IMR-90 (cell line): ENCODE results near the gene PDXK.

Experiments
- BHLHE40 ChIP-seq: fragments of 150-350 bp; IDR thresholded peaks from 2 replicates; pipeline ENCODE4 v1.6.1; 2016; ENCODE audit warnings: mild to moderate bottlenecking, low read depth, low read length
- CTCF ChIP-seq: conservative IDR thresholded peaks from 2 replicates; pipeline ENCODE4 v1.5.1; 2012; ENCODE audit warnings: mild to moderate bottlenecking, low read depth, low read length, improper control_type of control experiment
- POLR2A ChIP-seq: IDR thresholded peaks from 2 replicates; pipeline ENCODE4 v1.6.1; 2012; ENCODE audit warnings: mild to moderate bottlenecking, low read depth, low read length
- RAD21 ChIP-seq: IDR thresholded peaks from 2 replicates; pipeline ENCODE4 v1.6.1; 2012; ENCODE audit warnings: low read length, improper control_type of control experiment
- RCOR1 ChIP-seq: IDR thresholded peaks from 2 replicates; pipeline ENCODE4 v1.6.1; 2012; ENCODE audit warnings: mild to moderate bottlenecking, low read length, improper control_type of control experiment; ENCODE audit not compliant: insufficient replicate concordance
- RFX5 ChIP-seq: IDR thresholded peaks from 2 replicates; pipeline ENCODE4 v1.8.0; 2012; ENCODE audit warnings: low read depth, mild to moderate bottlenecking, low read length, moderate library complexity
- SMC3 ChIP-seq: fragments of 150-350 bp; IDR thresholded peaks from 2 replicates; pipeline ENCODE4 v1.6.1; 2016; ENCODE audit warnings: low read depth, mild to moderate bottlenecking, antibody characterized with exemption, low read length, moderate library complexity

- no peak for TF ChIP-seq CTCF
- TF ChIP-seq RAD21: no peak
- no peak for TF ChIP-seq RCOR1
- TF ChIP-seq SMC3: no peak
- no peak for TF ChIP-seq BHLHE40
- no peak for TF ChIP-seq RFX5
- no peak for TF ChIP-seq POLR2A
Measured at GRCh38 chr21:43716376-43717165, 2.4 kb upstream of the PDXK start.
